ENCODE results near the gene SIN3A.
"Not testable (repeated sequence)": the region's sequence is repeated elsewhere in the genome, so short reads cannot be mapped to it uniquely, and the experiment has no call there.

Gene SIN3A

DNA sequence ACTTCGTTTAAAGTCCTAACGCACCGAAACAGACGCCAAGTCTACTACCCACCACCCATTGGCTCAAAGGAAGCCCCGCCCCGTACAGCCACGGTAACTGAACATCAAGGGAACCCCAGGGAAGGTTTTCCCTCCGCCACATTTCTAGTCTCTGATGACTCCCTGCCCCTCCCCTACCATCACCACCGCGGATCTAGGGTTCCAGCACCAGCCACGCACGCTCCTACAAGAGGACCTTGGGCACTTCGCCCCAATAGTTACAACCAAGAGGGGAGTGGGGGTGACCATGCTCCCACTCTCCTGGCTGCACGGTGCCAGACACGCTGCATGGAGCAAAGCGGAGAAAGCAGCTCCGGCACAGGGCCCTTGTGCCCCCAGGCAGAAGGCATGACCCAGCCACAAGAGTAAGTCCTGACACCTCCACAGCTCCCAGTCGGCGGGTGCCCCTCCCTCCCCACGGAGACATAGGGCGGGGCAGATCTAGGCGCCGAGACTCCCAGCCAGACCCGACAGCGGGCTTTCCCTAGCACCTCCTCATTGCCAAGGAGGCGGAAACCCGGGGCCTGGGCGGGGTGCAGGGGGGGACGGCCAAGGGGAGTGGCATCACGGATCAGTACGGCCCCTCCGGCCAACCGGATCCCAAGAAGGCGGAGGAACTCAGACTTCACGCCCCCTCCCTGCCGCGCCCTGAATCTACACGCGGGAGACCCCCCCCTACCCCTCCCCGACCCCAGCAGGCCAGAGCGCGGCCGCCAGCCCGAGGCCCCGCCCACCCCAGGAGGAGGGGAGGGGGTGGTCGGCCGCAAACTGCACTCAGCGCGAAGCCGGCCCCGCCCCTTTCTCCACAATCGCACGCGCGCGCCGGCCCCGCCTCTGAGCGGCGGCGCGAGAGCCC, 936 bp downstream of the SIN3A start:
- peak; percentile 95 for DNase-seq

DNA sequence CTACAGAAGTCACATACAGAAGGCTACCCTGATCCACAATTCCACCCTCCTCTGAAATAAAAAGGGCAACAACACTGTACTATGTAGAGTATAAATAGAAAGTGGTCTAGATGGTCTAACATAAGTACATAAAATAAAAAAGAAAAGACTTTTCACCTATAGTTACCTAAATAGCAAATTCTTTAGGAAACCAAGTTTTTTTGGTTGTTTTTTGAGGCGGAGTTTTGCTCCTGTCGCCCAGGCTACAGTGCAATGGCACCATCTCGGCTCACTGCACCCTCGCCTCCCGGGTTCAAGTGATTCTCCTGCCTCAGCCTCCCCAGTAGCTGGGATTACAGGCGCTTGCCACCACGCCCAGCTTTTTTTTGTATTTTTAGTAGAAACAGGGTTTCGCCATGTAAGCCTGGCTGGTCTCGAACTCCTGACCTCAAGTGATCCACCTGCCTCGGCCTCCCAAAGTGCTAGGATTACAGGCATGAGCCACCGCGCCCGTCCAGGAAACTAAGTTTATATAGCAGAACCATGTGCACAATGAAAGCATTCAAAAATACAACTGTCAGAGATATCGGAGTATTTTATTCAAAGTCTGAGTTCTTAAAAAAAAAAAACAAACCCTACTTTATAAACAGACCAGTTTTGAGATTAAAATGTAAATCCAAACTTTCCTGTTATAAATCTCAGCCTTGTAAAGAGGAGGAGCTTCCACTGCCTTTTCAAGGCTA, 1.7 kb downstream of the SIN3A start:
- no peak for DNase-seq

DNA sequence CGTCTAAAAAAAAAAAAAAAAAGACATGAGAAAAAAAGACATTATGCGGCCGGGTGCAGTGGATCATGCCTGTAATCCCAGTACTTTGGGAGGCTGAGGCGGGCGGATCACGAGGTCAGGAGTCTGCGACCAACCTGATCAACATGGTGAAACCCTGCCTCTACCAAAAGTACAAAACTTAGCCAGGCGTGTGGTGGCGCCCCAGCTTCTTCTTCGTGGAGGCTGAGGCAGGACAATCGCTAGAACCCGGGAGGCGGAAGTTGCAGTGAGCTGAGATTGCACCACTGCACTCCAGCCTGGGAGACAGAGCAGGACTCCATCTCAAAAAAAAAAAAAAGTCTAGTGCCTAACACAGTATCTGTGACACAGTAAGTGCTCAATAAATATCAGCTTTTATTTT, 3.3 kb downstream of the SIN3A start:
- not testable (repeated sequence) for DNase-seq

DNA sequence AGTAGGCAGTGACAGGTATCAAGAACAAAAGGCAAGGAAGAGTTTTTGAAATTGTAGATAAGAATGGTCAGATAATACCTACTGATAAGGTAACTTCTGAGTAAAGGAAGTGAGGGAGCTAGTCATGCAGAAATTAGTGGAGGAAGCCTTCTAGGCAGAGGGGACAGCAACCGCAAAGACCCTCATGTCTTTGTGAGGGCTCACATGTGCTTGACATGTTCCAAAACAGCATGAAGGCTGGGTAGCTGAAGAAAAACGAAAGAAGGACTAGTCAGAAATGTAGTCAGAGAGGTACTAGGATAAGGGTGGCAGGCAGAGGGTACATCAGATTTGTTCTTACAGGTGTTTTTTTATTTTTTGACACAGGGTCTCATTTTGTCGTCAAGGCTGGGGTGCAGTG, 5.3 kb downstream of the SIN3A start:
- DNase-seq: no peak

DNA sequence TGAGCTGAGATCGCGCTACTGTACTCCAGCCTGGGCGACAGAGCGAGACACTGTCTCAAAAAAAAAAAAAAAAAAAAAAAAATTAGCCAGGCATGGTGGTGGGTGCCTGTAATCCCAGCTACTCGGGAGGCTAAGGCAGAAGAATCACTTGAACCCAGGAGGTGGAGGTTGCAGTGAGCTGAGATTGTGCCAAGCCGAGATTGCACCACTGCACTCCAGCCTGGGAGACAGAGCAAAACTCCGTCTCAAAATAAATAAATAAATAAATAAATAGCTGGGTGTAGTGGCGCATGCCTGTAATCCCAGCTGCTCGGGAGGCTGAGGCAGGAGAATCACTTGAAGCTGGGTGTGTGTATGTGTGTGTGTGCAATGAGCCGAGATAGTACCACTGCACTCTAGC, 6.2 kb downstream of the SIN3A start:
- DNase-seq: not testable (repeated sequence)

DNA sequence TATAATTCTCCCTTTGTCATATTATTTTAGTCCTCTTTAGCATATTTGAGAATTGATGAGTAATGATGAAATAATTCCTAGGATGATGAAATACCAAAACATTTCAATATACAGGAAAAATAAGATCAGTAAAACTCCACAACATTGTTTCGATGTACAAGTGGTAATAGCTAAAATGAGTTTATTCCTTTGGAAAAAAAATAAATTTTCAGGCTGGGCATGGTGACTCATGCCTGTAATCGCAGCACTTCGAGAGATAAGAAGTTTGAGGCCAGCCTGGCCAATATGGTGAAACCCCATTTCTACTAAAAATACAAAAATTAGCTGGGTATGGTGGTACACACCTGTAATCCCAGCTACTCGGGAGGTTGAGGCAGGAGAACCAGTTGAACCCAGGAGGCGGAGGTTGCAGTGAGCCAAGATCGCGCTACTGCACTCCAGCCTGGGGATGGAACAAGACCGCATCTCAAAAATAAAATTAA, 7.5 kb downstream of the SIN3A start:
- DNase-seq: not testable (repeated sequence)

DNA sequence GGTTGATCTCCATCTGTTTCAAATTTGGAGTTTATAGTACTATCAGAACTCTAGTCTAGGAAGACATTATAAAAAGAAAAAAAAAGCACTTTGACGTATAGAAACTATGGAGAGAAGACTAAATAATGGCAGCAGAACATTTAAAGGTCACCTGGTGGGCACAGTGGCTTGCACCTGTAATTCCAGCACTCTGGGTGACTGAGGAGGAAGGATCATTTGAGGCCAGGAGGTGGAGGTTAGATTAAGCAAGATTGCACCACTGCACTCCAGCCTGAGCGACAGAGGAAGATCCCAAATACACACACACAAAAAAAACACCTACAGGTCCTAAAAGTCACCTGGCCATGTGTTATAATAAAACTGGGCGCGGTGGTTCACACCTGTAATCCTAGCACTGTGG, 13.8 kb downstream of the SIN3A start:
- DNase-seq: no peak

DNA sequence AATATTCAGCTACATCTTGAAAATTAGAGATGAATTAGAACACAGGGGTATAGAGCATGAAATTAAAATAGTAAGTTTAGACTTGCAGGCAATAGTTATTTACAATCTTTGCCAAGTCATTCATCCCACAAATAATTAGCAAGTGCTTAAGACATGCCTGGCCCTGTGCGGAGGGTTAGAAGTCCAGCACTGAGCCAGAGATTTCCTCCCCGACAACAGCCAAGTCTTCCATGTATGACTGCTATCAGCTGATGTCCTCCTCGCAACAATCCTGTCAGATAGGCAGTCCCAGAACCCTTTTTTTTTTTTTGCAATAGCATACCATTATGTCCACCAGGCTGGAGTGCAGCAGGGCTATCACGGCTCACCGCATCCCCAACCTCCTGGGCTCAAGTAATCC, 14.6 kb downstream of the SIN3A start:
- DNase-seq: no peak

DNA sequence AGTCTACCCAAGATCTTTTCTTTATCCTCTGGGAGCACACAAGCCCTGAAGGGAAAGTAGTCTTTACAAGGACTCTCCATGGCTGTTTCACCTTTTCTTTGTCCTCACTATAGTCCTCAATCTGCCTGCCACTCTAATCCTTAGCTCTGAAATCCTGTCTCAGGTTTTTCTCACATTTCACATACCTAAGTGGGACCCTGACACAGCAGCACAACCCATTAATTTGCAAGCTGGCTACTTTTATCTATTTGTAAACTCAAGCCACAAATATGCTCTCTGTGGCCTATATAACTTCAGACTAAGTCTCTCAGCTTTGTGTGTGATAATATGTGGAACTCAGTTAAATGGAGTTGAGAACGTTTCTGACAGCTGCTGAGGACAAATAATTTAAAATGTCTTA, 19.8 kb downstream of the SIN3A start:
- DNase-seq: no peak

DNA sequence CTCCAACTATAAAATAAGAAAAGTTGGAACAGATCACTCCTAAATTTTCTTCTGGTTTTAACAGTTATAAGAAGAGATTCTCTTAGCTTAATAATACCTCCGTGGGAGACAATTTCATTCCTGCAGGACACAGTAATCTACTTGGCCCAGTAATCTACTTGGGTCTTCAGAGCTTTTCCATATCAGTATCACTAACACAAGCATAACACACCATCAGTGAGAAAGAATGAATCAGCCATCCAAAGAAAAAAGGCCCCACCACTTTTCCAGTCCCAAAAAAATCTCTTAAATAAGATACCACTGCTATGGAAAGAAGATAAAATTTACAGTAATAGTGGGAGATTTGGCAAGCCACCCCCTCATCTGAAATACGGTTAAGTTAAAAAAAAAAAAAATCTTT, 20.2 kb downstream of the SIN3A start:
- DNase-seq: no peak

DNA sequence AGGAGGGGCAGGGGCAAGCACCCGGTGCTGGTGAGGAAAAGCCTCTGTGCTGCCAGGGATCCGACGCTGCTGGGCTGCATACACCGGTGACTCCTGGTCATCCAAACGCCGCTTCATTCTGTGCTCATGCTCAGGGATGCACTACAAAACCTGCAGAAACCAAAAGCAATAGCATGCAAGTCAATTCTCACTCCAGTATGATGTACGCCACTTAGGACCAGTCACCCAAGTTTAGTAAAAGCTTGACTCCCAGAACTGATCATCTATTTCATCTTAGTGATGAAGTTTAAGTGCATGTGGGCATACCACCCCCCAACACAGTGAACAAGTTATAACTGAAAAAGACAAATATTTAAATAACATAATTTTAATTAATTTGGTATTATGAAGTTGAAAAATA, 21.2 kb downstream of the SIN3A start:
- DNase-seq: no peak

DNA sequence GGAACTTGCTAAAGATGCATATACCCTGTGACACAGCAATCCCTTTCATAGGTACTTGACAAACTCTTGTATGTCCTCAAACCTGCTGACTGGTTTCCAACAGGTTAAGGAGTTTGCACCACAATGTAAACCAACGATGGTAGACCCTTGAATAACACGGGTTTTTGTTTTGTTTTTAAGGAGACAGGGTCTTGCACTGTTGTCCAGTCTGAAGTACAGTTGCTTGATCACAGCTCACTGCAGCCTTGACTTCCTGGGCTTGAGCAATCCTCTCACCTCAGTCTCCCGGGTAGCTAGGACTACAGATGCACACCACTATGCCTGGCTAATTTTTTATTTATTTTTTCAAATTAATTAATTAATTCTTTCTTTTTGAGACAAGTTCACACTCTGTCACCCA, 23.3 kb downstream of the SIN3A start:
- DNase-seq: no peak

DNA sequence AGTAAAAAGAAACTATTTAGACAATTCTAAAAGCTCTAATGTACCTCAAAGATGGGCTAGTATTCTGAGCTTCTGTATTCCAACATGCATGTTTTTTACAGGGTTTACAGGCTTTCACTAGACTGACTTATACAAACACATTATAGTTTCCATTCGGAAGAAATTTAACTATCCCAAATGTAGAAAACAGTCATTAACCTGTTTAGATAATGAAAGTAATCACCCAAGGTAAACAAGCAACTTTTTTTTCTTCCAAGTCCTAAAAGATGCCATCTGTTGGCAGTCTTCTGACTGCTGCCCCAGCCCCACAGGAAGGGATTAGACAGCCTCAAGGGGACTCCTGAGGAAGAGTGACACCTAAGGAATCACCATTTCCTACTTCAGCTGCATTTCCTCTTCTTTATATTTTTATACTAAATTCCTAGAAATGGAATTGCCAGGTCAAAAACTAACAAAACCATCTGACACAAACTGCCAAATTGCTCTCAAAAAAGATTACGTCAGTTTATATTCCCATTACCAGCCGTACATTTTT, 25.5 kb downstream of the SIN3A start:
- no peak for DNase-seq

DNA sequence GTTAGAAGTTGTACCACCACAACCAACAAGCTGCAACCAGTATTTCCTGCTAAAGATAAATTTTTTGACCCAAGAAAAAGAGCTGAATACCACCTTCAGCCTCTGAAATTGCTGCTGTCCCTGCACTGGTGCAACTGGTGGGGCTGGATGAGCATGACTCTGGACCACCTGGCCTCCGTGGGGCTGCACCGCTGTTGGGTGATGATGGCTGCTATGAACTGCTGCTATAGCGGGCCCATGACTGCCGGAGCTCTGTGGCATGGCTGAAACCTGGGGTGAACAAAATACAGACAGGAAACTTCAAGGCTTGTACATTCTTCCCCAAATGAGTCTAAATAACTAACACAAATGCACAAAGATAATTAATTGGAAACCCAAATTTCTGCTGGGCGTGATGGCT, 28.9 kb downstream of the SIN3A start:
- DNase-seq: no peak

DNA sequence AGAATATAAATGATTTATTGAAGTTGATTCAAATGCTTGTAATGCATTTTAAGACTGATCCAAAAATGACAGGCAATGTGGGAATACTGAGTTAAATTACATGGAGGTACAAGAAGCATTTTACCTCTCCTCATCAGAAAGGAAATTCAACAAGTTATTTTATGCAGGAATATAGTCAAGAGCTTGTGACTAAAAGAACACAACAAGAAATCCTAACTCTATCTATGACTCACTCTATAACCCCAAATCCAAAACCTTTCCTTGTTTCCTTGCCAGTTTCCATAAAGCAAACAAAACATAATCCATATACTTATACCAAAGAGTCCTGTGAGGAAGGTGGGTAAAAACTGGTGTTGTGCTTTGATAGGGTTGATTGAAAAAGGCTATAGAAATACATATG, 30.8 kb downstream of the SIN3A start:
- no peak for DNase-seq

DNA sequence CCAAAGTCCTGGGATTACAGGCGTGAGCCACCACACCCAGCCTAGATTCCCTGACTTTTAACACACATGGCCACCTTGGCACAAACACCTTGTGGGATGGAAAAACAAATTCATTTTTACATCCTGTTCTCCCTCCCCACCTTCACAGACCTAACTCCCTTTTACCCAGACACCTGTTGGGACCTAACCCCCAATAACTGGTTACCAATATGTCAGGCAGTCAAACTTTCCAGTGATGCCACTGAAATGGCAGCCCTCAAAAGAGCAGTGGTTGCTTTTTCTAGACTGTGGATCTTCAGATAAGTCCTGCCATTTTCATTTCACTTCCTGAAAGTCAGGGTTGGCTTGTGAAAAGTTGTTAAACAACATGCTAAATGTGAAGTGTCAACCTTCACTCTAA, 34.9 kb downstream of the SIN3A start:
- no peak for DNase-seq

DNA sequence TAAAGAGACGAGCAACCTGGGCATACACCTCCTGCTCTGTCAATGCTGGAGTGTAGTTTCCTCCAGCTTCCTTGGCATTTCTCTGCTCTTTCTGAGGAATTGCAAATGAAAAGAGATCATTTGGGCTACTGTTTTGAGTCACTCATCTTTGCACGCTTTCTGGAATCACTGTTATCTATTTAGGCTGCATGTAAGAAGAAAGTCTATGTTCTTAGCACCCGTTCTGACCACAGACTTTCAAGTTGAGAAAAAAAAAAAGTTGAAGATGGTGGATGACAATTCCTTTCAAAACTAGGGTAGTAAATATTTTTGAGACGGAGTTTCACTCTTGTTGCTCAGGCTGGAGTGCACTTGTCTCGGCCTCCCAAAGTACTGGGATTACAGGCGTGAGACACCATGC, 41.3 kb downstream of the SIN3A start:
- DNase-seq: no peak

DNA sequence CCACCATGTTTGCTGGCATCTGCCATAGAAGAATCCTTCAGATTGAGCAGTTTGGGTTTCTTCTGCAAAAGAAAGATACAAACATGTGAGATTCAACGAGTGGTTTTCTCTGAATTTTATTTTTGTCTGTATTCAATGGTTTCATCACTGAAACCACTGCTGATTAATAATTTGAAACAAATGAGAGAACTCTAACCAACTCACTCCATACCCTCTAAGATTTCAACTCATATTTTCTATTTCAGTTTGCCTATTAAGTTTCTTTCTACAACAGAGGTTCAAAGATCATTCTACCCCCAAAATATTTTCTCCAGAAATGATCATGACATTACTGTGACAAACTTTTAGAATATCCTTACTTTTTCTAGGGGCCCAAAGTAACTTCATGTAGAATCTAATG, 44.4 kb downstream of the SIN3A start:
- no peak for DNase-seq

DNA sequence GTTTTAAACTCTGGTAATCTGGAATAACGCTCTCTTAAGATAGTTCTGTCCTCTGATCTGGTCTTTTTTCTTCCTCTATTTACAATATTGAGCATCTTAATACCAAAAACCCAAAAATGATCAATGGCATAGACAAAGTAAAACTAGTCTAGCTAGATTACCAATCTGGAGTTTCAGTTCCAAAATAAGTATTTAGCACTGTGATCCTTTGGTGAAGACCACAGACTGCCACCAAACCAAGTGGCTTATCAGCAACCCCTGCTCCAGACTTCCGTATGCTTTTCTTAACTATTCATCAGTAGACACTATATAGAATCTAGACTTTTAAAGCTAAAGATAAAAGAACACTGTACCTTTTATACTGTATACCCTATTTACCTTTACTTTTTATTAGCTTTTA, 47.6 kb downstream of the SIN3A start:
- DNase-seq: no peak

DNA sequence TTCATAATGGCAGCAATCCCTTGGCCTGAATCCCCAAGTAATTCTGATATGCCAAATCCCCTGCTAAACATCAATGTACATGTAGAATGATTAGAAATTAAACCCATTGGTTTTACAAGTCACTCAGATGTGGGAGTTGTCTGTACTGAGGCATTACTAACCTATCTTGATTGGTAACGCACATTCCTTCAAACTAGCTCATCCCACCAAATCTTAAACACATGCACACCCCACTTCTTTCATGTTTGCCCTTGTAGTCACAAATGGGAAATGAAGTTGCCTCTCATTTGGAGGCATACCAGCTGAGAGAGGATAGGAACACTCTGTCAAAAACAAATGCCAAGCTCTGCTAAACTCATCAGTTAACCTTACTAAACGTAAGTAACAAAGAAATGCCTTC, 54.0 kb downstream of the SIN3A start:
- DNase-seq: no peak

DNA sequence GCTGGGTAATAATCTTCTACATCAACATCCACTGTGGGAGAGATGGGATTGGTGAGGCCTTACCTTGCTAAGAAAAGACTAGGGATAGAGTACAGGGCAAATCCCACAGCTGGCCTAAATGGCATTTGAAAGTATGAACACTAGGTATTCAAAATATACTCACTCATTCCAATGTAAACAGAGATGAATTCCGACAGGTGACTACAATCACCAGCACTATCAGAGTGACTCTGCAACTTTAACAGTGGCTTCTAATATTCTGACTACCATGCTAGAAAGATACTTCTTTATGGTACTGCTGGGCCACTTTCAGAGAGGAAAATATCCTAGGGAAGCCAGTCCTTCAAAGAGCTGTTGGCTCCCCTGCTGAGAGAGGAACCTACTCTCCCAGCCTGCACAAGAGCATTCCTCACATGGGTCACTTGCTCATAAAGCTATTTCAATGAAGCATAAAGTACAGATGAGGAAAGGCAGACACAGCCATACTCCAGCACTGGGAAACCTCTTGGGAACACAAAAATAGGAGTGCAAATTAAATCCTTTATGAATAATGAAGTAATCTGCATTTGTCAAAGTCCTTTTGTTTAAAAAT, 61.6 kb downstream of the SIN3A start:
- DNase-seq: no peak

DNA sequence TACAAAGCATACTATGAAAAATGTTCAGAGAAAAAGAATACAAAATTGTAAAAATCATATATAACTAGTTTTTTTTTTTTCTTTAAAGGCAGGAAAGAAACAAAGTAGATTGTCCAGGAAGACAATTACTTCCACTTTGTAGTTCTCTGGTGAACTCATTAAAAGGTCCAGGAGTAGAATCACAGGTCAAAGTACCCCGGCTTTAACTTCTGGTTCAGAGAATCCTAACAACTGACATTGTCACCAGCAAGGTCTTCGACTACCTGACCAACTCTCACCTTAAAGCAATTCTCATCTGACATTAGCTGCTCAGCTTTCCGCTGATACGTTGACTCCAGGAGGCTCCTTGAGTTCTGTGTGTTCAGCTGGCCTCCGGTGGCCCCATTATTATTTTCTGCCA, 67.5 kb downstream of the SIN3A start:
- not testable (repeated sequence) for DNase-seq

DNA sequence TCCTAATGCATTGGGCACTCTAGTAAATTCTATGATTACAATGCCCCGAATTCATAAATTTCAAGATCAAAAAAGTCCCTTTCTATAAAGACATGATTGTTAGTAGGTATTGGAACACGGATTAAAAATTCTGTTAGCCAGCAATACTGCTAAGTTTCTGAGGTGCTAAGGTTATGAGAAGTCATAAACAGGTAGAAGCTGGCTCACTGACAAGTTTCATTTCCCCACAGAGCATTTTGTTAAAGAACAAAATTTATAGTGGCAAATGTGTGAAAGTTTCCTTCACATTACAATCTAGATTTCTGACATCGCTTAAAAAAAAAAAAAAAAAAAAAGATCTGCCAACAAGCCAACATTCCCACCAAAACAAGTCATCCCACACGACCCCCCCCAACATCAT, 70.7 kb downstream of the SIN3A start:
- no peak for DNase-seq
